ENCODE results near the gene SIPA1L3. TPM values are rescaled to one million over a fixed set of nuclear protein-coding genes. Genes with fewer than 3 reads are reported as not detected.

Gene SIPA1L3
- total and polyA plus RNA-seq, 12 donors, result 2.2 to 24.1 (median 11.8) TPM

- DNase-seq, result no peak
- no peak overlapping the region for H3K27ac ChIP-seq
- H3K27me3 ChIP-seq, result no peaks in the 10 kb centered on the region
- TF ChIP-seq, protein P1, sequence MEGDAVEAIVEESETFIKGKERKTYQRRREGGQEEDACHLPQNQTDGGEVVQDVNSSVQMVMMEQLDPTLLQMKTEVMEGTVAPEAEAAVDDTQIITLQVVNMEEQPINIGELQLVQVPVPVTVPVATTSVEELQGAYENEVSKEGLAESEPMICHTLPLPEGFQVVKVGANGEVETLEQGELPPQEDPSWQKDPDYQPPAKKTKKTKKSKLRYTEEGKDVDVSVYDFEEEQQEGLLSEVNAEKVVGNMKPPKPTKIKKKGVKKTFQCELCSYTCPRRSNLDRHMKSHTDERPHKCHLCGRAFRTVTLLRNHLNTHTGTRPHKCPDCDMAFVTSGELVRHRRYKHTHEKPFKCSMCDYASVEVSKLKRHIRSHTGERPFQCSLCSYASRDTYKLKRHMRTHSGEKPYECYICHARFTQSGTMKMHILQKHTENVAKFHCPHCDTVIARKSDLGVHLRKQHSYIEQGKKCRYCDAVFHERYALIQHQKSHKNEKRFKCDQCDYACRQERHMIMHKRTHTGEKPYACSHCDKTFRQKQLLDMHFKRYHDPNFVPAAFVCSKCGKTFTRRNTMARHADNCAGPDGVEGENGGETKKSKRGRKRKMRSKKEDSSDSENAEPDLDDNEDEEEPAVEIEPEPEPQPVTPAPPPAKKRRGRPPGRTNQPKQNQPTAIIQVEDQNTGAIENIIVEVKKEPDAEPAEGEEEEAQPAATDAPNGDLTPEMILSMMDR (IDR thresholded peaks at IDR 0.05), result no peak
- no peak for TF ChIP-seq POLR2A (IDR thresholded peaks at IDR 0.05)
- H3K36me3 ChIP-seq (replicated peaks in 1 of 2), result no peaks in the 10 kb centered on the region
- no peak overlapping the region for H3K4me3 ChIP-seq
- no peaks in the 10 kb centered on the region for H3K9me3 ChIP-seq (replicated peaks in 1 of 3)
- WGBS, 4 donors, result 86 to 89% (median 88%) methylated on average over 16 to 20 of the region's 20 CpGs
- peaks cover 15 to 19% of the 10 kb centered on the region in 2 donors for H3K4me1 ChIP-seq (replicated peaks in 1 of 2)
- intact Hi-C loops (cut with DNase I), result loop anchor here in 1 of 2 donors (10.0 kb wide), 1 partner anchor 88 kb away; no protein-coding TSS in a partner anchor
Measured at GRCh38 chr19:38006361-38007045, 99.5 kb downstream of the SIPA1L3 start.

- no peak overlapping the region for H3K4me3 ChIP-seq
- intact Hi-C loops (cut with DNase I), result loop anchor here in 1 of 2 donors (10.0 kb wide), 1 partner anchor 85 kb away; no protein-coding TSS in a partner anchor
- peaks cover 2 to 4% of the 10 kb centered on the region in 2 donors for H3K4me1 ChIP-seq (replicated peaks in 1 of 2)
- DNase-seq, result no peak
- no peaks in the 10 kb centered on the region for H3K9me3 ChIP-seq (replicated peaks in 1 of 3)
- TF ChIP-seq, protein P1 (IDR thresholded peaks at IDR 0.05), result no peak
- TF ChIP-seq POLR2A (IDR thresholded peaks at IDR 0.05), result no peak
- H3K36me3 ChIP-seq (replicated peaks in 1 of 2), result no peaks in the 10 kb centered on the region
- no peaks in the 10 kb centered on the region for H3K27me3 ChIP-seq
- WGBS, 4 donors, result 91 to 98% (median 94%) methylated on average over 9 of the region's 9 CpGs
- H3K27ac ChIP-seq, result no peak overlapping the region
Measured at GRCh38 chr19:38009650-38010242, 102.7 kb downstream of the SIPA1L3 start.

DNA sequence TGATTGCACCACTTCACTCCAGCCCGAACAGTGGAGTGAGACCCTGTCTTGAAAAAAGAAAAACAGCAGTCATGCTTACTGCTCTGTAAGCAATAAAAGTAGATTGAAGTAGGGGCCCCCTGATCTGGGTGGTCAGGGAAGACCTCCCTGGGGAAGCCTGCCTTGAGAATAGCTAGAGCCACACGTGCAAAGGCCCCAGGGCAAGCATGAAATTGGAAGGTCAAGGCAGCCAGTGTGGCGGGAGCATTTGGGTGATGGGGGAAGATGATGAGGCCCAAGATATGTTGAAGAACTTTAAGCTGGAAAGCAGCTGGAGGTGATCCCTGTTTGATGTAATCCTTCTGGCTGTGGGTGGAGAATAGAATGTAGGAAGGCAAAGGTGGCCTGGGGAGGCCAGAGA lies 104.4 kb downstream of the SIPA1L3 start:
- no peak for DNase-seq
- no peak for TF ChIP-seq POLR2A (IDR thresholded peaks at IDR 0.05)
- TF ChIP-seq, protein P1 (IDR thresholded peaks at IDR 0.05), result no peak
- no peak overlapping the region for H3K4me3 ChIP-seq
- no peak overlapping the region for H3K27ac ChIP-seq
- H3K4me1 ChIP-seq (replicated peaks in 1 of 2), result no peaks in the 10 kb centered on the region
- WGBS, 4 donors, result 89 to 96% (median 91%) methylated on average over 3 of the region's 3 CpGs
- H3K27me3 ChIP-seq, result no peaks in the 10 kb centered on the region
- H3K9me3 ChIP-seq (replicated peaks in 1 of 3), result no peaks in the 10 kb centered on the region
- intact Hi-C loops (cut with DNase I), result no loop called here
- no peaks in the 10 kb centered on the region for H3K36me3 ChIP-seq (replicated peaks in 1 of 2)

DNA sequence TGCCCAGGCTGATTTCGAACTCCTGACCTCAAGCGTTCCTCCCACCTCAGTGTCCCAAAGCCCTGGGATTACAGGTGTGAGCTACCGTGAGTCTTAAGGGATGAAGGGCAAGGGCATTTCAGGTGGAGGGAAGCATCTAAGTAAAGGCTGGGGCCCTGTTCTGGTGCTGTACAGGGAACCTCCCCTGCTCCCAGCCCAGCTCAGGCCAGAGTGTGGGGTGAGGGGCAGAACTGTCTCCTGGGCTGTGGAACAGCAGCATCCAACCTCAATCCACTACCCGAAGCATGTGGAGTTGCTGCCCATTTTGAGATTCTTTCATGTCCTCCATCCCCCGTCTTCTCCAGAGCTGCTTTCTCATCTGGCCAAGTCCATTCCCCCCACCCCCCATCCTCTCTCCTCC lies 105.3 kb downstream of the SIPA1L3 start:
- H3K27ac ChIP-seq, result no peak overlapping the region
- WGBS, 4 donors, result 56 to 87% (median 77%) methylated on average over 2 to 5 of the region's 5 CpGs
- no peaks in the 10 kb centered on the region for H3K27me3 ChIP-seq
- H3K4me3 ChIP-seq, result no peak overlapping the region
- no peaks in the 10 kb centered on the region for H3K36me3 ChIP-seq (replicated peaks in 1 of 2)
- no peaks in the 10 kb centered on the region for H3K4me1 ChIP-seq (replicated peaks in 1 of 2)
- DNase-seq, result no peak
- TF ChIP-seq, protein P1 (IDR thresholded peaks at IDR 0.05), result no peak
- TF ChIP-seq POLR2A (IDR thresholded peaks at IDR 0.05), result no peak
- intact Hi-C loops (cut with DNase I), result no loop called here
- H3K9me3 ChIP-seq (replicated peaks in 1 of 3), result no peaks in the 10 kb centered on the region

Data from adrenal gland (tissue), 12 donors.